ENCODE measurements around the gene ACP4.

Gene ACP4

DNA sequence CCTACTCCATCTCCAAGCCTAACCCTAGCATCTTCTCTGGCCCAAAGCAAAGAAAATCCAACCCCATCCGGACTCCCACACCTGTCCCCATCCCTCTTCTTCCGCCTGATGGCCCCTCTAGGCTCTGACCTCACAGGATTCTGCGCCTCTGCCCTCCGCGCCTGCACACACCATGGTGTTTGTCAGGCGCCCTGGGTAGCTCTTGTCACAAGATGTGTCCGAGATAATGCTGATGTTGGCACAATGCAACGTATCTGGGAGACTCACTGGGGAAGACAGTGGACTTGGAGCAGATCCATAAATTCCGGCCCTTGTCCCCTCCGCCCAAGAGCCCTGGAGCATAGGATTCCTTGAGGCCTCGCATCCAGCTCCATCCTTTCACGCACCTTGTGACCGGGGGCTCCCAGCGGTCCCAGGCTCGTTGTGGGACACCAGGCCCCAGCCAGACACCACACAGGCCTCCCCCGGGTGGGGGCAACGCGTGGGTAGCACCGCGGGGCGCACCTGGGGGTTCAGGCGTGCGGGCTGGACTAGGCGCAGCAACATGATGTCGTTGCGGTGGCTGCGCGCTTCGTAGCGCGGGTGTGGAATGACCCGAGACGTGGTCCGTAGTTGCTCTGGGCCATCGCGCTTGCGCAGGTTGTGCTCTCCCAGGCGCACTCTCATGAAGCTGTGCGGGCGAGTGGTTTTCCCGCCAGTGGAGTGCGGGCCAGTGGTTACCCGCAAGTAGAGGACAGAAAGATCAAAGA, 36.5 kb downstream of the ACP4 start:
- DNase-seq: no peak

DNA sequence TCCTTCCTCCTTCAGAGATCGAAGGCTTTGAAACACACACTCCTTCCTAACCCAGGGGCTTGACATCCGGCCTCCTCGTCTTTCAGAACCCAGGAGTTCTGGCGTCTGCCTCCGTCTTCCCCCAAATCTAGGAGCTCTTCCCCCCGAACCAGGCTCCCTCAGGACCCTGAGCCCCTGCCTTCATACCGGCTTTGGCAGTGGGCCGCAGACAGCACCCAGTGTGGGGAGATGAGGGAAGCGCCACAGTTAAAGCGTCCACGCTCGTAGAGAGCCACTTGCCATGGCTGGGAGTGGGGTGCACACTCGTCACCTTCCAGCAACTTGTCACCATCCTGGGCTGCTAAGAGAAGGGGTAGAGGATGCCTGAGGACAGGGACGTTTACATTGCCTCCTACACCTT, 37.3 kb downstream of the ACP4 start:
- no peak for DNase-seq

DNA sequence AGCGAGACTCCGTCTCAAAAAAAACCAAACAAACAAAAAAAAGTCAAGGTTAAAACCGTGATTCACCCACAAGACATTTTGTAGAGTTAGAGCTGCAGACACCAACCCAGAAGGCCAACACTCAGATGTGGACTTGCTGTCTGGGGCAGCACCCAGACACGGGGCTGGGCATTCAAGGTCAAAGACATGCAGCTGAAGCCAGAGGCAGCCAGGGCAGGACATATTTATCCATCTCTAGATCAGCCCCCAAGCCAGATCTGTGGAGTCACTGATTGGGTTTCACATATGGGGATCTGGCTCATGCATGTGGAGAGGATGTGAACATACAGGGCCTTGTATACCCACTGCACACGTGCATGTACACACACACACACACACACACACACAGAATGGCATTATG, 39.6 kb downstream of the ACP4 start:
- no peak for DNase-seq

GRCh38 chr19:50830266-50831025, 40.2 kb downstream of the ACP4 start:
- DNase-seq: no peak

- no peak for DNase-seq
Measured at GRCh38 chr19:50831026-50831396, 40.8 kb downstream of the ACP4 start.

DNA sequence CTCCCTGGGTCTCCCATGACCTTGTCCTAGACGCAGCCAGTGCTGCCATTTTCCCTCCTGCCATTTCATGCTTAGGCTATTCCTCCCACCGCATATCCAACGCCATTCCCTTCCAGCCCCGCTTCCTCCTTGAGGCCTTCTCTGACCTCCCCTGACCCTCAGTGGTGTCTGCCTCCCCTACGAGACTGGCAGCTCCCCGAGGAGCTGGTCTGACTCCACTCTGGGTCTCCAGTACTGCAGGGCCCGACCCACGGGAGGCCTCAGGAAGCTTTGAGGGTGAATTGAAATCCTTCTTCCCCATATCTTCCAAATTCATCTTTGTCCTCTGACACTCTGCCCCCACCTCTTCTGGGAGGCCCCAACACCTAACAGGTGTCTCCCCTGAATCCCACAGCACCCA, 42.5 kb downstream of the ACP4 start:
- DNase-seq: no peak

DNA sequence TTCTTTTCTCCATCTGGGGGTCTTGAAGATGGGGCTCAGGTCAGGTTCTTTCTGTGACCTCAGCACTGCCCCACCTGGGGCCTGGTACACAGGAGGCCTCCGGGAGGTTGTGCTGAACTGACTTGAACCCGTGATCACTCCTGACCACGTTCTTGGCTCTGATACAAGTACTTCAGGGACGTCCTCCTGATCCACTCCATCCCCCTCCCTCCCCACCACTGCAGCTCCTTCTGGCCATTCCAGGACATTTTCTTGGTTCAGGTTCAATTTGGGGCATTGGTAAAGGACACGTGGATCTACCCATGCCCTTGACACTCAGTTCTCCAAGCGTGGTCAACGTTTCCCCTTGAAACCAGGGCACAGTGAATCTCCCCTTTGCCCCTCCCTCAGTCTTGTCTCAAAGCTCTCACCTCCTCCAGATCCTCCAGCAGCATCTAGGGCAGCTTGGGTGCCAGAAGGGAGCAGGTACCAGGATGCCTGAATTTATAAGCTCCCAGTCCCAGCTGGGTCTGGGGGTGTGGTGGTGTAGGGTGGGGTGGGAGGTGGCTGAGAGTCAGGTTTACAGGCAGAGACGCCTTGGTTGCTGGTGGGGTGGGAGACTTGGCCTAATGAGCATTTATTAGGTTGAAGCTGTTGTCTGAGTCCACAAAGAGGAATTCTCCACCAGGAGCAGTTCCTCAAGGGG, 43.0 kb downstream of the ACP4 start, which contains the start of gene KLK15:
Gene KLK15, minus strand, starts transcription at position 458 of the 685 bp plus-strand sequence. CDS start 2,082 bp downstream, outside the sequence.
- no peak for DNase-seq

- no peak for DNase-seq
Measured at GRCh38 chr19:50833802-50834167, 43.6 kb downstream of the ACP4 start.

DNA sequence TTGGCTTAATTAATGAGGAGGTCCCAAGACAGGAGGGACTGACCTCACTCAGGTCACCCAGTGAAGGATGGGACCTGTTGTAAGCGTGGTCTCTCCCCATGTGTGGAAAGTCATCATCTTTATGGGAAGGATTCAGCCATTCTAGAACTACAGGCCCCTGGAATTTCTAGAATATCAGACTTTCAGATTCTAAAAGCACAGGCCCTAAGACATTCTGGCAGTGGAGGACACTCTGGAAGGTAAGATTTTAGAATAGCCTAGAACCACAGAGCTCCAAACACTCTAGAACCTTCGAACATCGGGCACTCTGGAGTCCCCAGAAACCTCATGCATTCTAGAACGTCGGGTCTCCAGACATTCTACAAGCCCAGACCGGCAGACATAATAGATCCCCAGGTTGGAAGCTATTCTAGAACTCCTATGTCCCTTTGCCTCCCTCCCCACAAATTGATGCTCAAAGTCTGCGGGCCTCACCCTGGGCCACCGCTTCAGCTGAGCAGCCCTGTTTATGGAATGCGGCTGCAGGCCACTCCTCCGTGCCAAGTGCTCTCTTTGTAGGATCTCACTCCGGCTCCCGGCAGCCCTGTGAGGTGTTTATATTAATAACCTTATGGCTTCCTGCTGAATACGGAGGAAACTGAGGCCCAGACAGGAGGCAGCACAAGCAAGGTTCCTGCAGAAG, 45.0 kb downstream of the ACP4 start:
- DNase-seq: no peak

DNA sequence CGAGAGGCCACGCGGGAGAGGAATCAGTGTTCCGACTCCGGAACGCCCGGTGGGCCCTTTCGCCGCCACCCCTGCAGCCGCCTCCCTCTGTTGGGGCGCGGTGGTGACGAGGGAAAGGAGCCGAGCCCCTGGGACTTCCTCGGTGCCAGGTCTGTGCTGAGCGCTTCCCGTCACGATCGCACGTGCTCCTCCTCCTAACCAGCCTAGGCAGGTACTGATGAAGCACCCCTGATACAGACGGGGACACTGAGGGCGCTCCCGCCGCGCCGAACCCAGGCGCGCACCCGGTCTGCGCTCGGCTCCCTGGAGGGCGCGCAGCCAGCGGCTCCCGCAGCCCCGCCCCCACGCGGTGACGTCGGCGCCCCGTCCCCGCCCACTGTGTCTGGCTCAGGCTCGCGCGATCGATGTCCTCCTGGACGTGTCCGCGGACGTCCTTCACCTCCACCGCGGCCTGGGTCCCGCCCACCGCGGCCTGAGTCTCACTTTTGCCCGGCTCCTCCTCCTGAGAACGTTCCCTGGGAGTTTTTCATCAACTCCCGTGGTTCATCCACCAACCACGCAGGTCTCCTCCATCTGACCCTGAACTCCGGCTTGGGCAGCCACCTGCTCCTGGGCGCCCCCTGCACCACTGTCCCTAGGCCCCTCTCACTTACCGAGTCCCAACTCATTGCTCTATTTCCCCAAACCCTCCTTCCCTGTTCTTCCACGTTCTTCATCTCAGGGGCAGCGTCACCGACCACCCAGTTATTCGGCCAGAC, 45.7 kb downstream of the ACP4 start:
- peak; percentile 72 for DNase-seq

DNA sequence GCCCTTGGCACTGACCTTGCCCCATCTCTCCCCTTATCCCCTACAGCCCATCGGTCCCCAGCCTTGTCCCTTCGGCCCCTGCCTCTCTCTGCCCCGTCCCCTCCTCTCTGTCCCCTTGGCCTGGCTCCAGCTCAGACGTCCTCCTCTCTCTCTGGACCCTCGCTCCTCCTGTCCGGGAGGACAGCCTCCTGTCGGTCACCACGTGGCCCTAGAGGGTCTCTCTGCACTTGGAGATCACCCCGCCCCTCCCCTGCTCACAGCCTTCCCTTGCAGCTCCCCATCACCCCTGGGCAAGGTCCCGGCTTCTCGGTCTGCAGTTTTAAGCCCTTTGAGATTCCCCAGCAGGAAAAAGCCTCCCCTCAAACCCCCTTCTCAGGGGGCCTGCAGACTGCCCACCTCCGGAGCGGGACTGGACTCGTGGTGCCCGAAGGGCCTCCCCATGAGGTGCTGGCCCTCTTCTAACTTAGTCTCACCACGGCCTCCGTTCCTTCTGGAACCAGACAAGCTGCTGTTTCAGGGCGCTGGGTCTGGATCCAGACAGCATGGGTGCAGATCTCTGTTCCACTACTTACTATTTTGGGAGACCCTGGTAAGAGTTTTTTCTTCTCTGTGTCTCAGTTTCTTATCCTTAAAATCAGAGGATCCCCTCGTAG, 46.5 kb downstream of the ACP4 start:
- DNase-seq: no peak

DNA sequence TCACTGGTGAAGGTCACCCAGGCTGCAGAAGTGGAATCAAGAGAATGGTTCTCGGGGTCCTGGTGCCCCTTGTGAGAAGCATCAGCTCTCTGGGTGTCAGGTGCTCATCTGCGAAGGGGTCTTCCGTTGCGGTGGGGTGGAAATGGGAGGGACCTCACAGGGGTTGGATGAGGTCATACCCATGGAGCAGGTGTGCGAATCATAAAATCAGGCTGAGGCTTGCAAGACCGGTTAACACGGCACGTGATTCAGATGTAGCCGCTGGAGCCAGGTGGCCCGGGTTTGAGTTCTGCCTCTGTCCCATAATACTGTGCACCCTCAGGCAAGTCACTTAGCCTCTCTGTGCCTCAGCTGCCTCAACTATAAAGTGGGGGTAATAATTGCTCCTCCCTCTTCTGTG, 47.1 kb downstream of the ACP4 start:
- DNase-seq: no peak

DNA sequence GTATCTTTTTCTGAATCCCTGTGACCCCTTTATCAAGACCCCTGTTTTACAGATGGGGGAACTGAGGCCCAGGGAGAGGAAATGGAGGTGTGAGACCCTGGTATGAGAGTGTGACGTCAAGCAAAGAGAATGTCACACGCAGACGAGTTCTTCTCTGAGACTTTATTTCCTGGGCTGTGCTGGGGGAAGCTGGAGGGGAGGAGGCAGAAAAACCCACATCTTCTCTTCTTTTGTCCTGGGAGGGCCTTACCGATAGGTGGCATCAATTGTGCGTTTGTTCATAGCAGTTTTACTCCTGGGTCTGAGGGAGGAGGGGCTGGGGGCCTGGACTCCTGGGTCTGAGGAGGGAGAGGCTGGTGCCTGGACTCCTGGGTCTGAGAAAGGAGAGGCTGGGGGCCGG, 48.0 kb downstream of the ACP4 start:
- no peak for DNase-seq

DNA sequence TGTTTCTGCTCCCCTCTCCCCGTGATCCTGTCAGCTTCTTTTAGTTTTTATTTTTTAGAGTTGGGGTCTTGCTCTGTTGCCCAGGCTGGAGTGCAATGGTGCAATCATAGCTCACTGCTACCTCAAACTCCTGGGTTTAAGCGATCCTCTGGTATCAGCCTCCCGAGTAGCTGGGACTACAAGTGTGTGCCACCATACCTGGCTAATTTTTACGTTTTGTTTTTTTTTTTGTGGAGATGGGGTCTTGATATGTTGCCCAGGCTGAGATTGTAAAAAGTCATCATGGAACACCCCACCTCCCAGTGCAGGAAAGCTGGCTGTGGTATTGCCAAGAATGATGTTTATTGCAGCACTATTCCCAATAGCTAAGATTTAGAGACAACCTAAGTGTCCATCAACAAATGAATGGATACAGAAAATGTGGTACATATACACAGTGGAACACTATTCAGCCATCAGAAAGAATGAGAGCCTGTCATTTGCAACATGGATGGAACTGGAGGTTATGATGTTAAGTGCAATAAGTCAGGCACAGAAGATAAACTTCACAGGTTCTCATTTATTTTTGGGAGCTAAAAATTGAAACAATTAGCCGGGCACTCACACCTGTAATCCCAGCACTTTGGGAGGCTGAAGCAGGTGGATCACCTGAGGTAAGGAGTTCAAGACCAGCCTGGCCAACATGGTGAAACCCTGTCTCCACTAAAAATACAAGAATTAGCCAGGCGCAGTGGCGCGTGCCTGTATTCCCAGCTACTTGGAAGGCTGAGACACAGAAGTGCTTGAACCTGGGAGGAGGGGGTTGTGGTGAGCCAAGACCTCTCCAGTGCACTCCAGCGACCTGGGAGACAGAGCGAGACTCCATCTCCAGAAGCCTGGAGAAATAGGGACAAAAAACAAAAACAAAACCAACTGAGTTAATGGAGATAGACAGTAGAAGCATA, 49.8 kb downstream of the ACP4 start:
- no peak for DNase-seq

DNA sequence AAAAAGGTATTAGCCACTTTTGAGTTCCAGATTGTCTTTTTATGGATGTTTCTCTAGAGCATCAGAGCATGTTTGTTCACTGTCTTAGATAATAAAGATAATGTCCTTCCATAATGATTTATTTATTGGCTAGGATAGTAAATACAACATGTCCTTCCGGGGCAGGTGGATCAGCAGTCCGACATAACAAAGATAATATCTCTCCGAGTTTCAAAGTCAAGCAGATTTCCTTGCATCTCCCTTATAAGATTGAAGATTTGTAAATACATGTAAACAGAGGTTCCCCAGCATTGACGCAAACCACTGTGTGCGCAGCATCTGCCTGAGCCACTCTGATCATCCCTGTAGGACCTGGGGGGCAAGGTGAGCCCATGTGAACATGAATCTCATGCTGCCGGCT, 51.9 kb downstream of the ACP4 start:
- no peak for DNase-seq

- DNase-seq: no peak
Measured at GRCh38 chr19:50843205-50843604, 53.0 kb downstream of the ACP4 start.

DNA sequence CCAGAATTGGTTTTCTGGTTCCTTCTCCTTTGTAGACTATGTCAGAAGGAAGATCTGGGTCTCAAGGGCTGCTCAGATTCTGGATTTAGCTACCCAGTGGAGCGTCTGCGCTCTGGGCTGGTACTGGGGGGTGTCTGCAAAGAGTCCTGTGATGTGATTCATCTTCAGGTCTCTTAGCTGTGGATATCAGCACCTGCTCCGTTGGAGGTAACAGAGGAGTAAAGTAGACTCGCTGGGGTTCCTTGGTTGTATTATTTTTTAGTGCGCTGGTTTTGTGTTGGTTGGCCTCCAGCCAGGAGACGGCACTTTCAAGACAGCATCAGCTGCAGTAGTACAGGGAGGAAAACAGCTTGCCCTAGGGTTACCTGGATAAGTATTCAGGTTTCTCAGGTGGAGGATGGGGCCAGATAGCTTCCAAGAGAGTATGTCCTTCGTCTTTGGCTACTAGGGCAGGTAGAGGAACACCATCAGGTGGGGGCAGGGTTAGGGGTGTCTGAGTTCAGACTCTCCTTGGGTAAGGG, 53.5 kb downstream of the ACP4 start:
- DNase-seq: peak; percentile 56

DNA sequence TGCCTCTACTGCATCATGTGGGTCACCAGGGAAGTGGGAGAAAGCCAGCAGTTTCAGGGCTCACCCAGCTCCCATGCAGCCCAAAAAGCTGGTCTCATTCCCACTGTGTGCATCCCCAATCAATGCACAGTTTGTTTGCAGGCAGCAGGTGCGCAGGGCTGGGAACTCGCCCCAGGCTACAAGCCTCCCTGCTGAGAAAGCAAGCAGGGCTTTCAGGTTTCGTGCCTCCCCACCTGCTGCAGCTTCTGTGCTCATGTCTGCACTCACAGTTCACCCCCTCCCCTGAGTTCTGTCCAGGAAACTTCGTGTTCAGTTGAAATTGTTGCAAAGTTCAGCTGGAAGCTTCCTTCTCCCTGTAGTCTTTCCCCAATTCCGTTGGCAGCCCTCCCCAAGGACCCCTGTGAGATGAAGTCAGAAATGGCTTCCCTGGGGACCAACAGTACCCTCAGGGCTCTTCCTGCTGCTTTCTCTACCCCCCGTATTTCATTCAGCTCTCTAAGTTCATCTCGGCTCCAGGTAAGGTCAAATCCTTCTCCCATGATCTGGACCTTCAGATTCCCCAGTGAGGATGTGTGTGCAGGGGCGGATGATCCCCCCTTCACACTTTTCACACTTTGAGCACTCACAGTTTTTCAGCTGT, 54.2 kb downstream of the ACP4 start:
- DNase-seq: peak; percentile 58
